Lung (tissue), 12 donors: ENCODE measurements around the gene MMP17. TPM values are rescaled to one million over a fixed set of nuclear protein-coding genes. Genes with fewer than 3 reads are reported as not detected.

Experiments
- ATAC-seq: fragments of 200-7000 bp; cut with Tn5 transposase; one replicate; pipeline ENCODE4 v1.9.1; 2020; ENCODE audit warnings: moderate number of reproducible peaks; ENCODE audit not compliant: insufficient read depth, low FRiP score
- DNase-seq, 3 donors: peaks; one replicate each; pipeline ENCODE4 v3.0.0-alpha.2; 2013 to 2017
- H3K27ac ChIP-seq, 2 donors: one replicate each; pipeline ENCODE4 v1.5.1; 2013; ENCODE audit warnings: mild to moderate bottlenecking in 2 of 2, moderate library complexity in 2 of 2, control low read depth in 1 of 2, inconsistent platforms in 1 of 2, low read depth in 1 of 2, low read length in 1 of 2
- H3K27me3 ChIP-seq, 3 donors: one replicate each; pipeline ENCODE4 v1.5.1; 2013; ENCODE audit warnings: low read length in 2 of 3; ENCODE audit not compliant: control insufficient read depth in 3 of 3, insufficient read depth in 3 of 3
- H3K36me3 ChIP-seq, 4 donors: one replicate each; pipeline ENCODE4 v1.5.1; 2013; ENCODE audit warnings: low read length in 4 of 4, mild to moderate bottlenecking in 1 of 4, moderate library complexity in 1 of 4; ENCODE audit not compliant: control insufficient read depth in 4 of 4, insufficient read depth in 4 of 4
- H3K4me1 ChIP-seq, 5 donors: one replicate each; pipeline ENCODE4 v1.5.1; 2013; ENCODE audit warnings: low read length in 5 of 5, mild to moderate bottlenecking in 2 of 5, moderate library complexity in 1 of 5; ENCODE audit not compliant: control insufficient read depth in 5 of 5, insufficient read depth in 5 of 5
- H3K4me3 ChIP-seq: one replicate; pipeline ENCODE4 v1.5.1; 2013; ENCODE audit warnings: mild to moderate bottlenecking, control low read depth, moderate library complexity
- H3K9ac ChIP-seq, 2 donors: one replicate each; pipeline ENCODE4 v1.5.1; 2013; ENCODE audit warnings: low read length in 2 of 2, control low read depth in 1 of 2; ENCODE audit not compliant: insufficient read depth in 1 of 2
- H3K9me3 ChIP-seq, 4 donors: one replicate each; pipeline ENCODE4 v1.5.1; 2013; ENCODE audit warnings: low read length in 3 of 4, mild to moderate bottlenecking in 1 of 4, moderate library complexity in 1 of 4; ENCODE audit not compliant: control insufficient read depth in 4 of 4, insufficient read depth in 3 of 4
- CTCF ChIP-seq: IDR thresholded peaks from 2 replicates; pipeline ENCODE4 v1.5.1; 2012; ENCODE audit warnings: mild to moderate bottlenecking; ENCODE audit errors: control extremely low read depth, extremely low read depth
- WGBS, 2 donors: extraction: QIAGEN DNeasy Blood & Tissue Kit; methylation state at CpG; one replicate each; pipeline ENCODE4 v1.1.7; 2013; 5-methylcytosine and 5-hydroxymethylcytosine counted together
- polyA plus RNA-seq, 2 donors: library from polyadenylated mRNA; stranded (reverse); fragments of 200-250 nt; gene quantifications; one replicate each; pipeline ENCODE4 v1.2.1, GENCODE V29; 2013
- total RNA-seq, 2 donors: library from RNA; depleted of rRNA in 1 of 2; stranded (reverse); fragments of >200 nt in 1 of 2; gene quantifications; one replicate each; pipeline ENCODE4 v1.2.1, GENCODE V29; 2014 to 2021
- donor health status: control.
- donor health status: control.
- donor health status: Bipolar disorder and iron deficiency.
- donor health status: healthy.
- donor health status: DM: yes; HTN: yes; CAD: no.

The MMP17 gene
- total and polyA plus RNA-seq, 4 donors, result 1.7 to 5.6 (median 3.9) TPM

GRCh38 chr12:131892711-131893604 is 64.8 kb downstream of the MMP17 start:
- TF ChIP-seq CTCF, result no peak
- Histone ChIP-seq H3K27me3 (no peaks in the 10 kb centered on the region), H3K36me3 (peaks cover 0 to 7% (median 1%) of the 10 kb centered on the region in 4 donors), H3K9me3 (no peaks in the 10 kb centered on the region), H3K4me3 (no peak overlapping the region), H3K9ac (no peak overlapping the region), H3K4me1 (peaks cover 0 to 18% (median 4%) of the 10 kb centered on the region in 5 donors), H3K27ac (no peak overlapping the region)
- DNase-seq (no peak), ATAC-seq (no peak)
- 77 to 82% methylated on average over 26 of the region's 26 CpGs for WGBS, 2 donors

- Histone ChIP-seq H3K4me3 (no peak overlapping the region), H3K9ac (no peak overlapping the region), H3K9me3 (no peaks in the 10 kb centered on the region), H3K27ac (no peak overlapping the region), H3K36me3 (peaks cover 0 to 7% (median 1%) of the 10 kb centered on the region in 4 donors), H3K27me3 (no peaks in the 10 kb centered on the region), H3K4me1 (peaks cover 0 to 18% (median 4%) of the 10 kb centered on the region in 5 donors)
- TF ChIP-seq CTCF, result no peak
- ATAC-seq, result no peak
- WGBS, 2 donors, result 36 to 49% methylated on average over 16 to 19 of the region's 19 CpGs
- DNase-seq, result peak in 1 of 3 donors; percentile 12
Observed at GRCh38 chr12:131893605-131894312, 65.6 kb downstream of the MMP17 start.

- Histone ChIP-seq H3K27ac (peak within 1 kb of the TSS; percentile 92 to 98), H3K4me3 (peak within 1 kb of the TSS; percentile 76), H3K4me1 (peaks cover 0 to 18% (median 4%) of the 10 kb centered on the region in 5 donors), H3K9ac (peak within 1 kb of the TSS; percentile 42 to 73), H3K9me3 (no peaks in the 10 kb centered on the region), H3K27me3 (no peaks in the 10 kb centered on the region), H3K36me3 (peaks cover 0 to 7% (median 2%) of the 10 kb centered on the region in 4 donors)
- DNase-seq (peak; percentile 93 to 97 (median 95)), ATAC-seq (peak; percentile 87)
- WGBS, 2 donors, result 0% methylated on average over 33 to 61 of the region's 64 CpGs
- no peak for TF ChIP-seq CTCF
Observed at GRCh38 chr12:131894313-131894860, 66.2 kb downstream of the MMP17 start, which contains the start of gene ULK1. TSS of gene ULK1 (plus strand) at chr12:131894622. CDS start at chr12:131895002, 380 bp downstream.
